SK-N-MC (cell line): Measurements from ENCODE around the gene LRBA.
A peak's percentile ranks its signal among the peaks of the same experiment; 100 is the strongest.

Experiments used
- DNase-seq: peaks from one replicate; pipeline ENCODE4 v3.0.0-alpha.2; 2011; ENCODE audit warnings: low read depth, low spot score
- H3K27ac ChIP-seq: fragments of 200-600 bp; sonication (generic); 2 replicates; pipeline ENCODE4 v1.5.1; 2016; ENCODE audit warnings: mixed run types
- H3K36me3 ChIP-seq: fragments of 200-600 bp; sonication (generic); 2 replicates; pipeline ENCODE4 v1.6.1; 2017; ENCODE audit warnings: antibody characterized with exemption, low read length, mixed read lengths; ENCODE audit not compliant: insufficient read depth
- H3K4me3 ChIP-seq: fragments of 200-600 bp; sonication (generic); 2 replicates; pipeline ENCODE4 v1.5.1; 2016
- H3K9ac ChIP-seq: fragments of 200-600 bp; sonication (generic); 2 replicates; pipeline ENCODE4 v1.8.0; 2017; ENCODE audit warnings: mixed run types, mixed read lengths; ENCODE audit not compliant: insufficient read length
- H3K9me3 ChIP-seq: fragments of 200-600 bp; sonication (generic); 2 replicates; pipeline ENCODE4 v1.6.1; 2017; ENCODE audit warnings: low read depth, mild to moderate bottlenecking, antibody characterized with exemption, low read length, moderate library complexity, mixed read lengths
- EZH2 ChIP-seq: fragments of 200-600 bp; sonication (generic); IDR thresholded peaks from one replicate; pipeline ENCODE4 v1.6.1; 2017; ENCODE audit warnings: antibody characterized with exemption
- FOXP2 ChIP-seq: optimal IDR thresholded peaks from 2 replicates; pipeline ENCODE3; 2011; ENCODE audit warnings: mild to moderate bottlenecking, moderate library complexity; ENCODE audit not compliant: insufficient read depth; ENCODE audit errors: extremely low read length, control extremely low read depth
- POLR2AphosphoS5 ChIP-seq: IDR thresholded peaks from 2 replicates; pipeline ENCODE4 v1.6.1; 2012; ENCODE audit warnings: mild to moderate bottlenecking, low read depth, low read length, borderline replicate concordance

The LRBA gene

GRCh38 chr4:150578745-150579501, 436.2 kb downstream of the LRBA start:
- Histone ChIP-seq H3K4me3 (no peak overlapping the region), H3K9ac (no peak overlapping the region), H3K9me3 (no peaks in the 10 kb centered on the region), H3K27ac (no peak overlapping the region), H3K36me3 (peaks cover 12% of the 10 kb centered on the region; the same call in 1 of the 2 replicates)
- DNase-seq, result no peak
- no peak for TF ChIP-seq POLR2AphosphoS5
- TF ChIP-seq FOXP2, result no peak

DNA sequence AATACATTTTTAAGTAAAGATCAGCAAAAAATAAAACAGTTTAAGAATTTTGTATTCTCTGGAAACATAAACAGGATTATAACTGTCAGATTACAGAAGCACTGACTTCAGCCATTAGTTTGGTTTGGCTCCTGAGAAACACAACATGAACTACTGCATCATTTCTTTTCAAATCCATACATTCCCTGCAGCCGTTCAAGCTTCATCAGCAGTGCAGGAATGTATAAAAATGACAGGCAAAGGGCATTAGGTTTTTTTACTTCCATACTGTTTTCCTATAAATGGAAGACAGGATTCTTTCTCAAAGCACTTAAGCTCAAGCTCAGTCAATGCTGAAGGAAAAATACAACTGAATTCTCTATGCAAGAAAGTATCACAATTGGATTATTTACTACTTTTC, 437.3 kb downstream of the LRBA start:
- no peaks in the 10 kb centered on the region for H3K9me3 ChIP-seq
- no peak for DNase-seq
- TF ChIP-seq EZH2 (no peak), FOXP2 (no peak), POLR2AphosphoS5 (no peak)
- H3K36me3 ChIP-seq, result peaks cover 2% of the 10 kb centered on the region; the same call in 1 of the 2 replicates
- no peak overlapping the region for H3K4me3 ChIP-seq
- no peak overlapping the region for H3K9ac ChIP-seq
- H3K27ac ChIP-seq, result no peak overlapping the region

- no peak for DNase-seq
- Histone ChIP-seq H3K27ac (no peak overlapping the region), H3K9me3 (no peaks in the 10 kb centered on the region), H3K36me3 (no peaks in the 10 kb centered on the region), H3K4me3 (no peak overlapping the region), H3K9ac (no peak overlapping the region)
- TF ChIP-seq FOXP2 (no peak), EZH2 (no peak), POLR2AphosphoS5 (no peak)
These were observed 440.4 kb downstream of the LRBA start for GRCh38 chr4:150574678-150575077.

DNA sequence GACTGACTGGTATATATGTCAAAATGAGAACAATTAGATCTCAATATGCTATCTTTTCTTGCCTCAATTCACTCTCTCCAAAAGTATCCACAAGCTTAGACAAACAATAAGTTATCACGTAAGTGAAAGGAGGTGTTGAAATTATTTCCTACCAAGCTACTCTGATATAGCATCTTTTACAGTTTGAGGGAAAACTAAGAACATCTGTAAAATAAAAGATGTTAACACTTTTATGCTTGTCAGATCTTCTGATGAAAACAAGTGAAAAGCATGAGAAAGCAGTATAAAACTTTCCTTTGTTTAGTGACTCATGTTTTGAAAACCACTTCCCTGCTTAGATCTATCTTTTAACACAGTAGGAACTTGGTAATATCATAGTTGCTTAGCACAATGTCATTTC, 441.6 kb downstream of the LRBA start:
- Histone ChIP-seq H3K9me3 (no peaks in the 10 kb centered on the region), H3K4me3 (no peak overlapping the region), H3K36me3 (no peaks in the 10 kb centered on the region), H3K27ac (no peak overlapping the region), H3K9ac (no peak overlapping the region)
- TF ChIP-seq EZH2 (no peak), FOXP2 (no peak), POLR2AphosphoS5 (no peak)
- DNase-seq, result no peak

DNA sequence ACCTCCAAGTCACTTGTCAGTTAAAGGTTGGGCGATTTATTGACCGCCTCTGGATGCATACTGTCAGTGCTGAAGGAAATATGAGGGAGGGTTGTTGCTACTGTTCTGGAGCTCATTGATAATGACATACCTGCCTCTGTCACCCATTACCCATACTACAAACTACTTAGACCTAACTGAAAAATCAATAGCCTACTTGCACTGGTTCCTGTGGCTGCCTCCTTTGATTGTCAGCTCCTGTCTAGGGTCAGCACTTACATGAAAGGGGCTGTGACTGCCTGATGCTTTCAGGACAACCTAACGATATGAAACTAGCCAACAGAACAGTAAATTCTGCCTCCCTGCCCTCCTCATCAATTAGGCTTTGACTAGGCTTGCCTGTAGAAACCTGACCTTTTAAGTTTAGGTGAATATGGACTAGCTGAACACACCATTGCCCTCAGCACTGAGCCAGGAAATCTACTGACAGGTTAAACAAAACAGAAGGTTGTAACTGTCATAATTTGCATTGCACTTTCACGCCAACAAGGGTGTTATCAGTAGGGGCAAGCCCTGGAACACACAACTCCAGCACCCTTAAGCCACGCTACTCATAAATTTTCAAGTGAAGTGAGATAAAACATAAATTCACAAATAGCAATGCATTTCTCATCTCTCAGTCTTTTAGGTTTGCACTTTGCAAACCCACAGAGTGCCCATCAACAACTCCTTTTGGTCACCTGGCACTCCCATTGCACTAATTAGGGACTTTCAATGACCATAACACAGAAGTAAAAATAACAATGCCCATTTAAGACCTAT, 442.2 kb downstream of the LRBA start:
- H3K4me3 ChIP-seq, result no peak overlapping the region
- H3K36me3 ChIP-seq, result no peaks in the 10 kb centered on the region
- H3K9me3 ChIP-seq, result no peaks in the 10 kb centered on the region
- H3K9ac ChIP-seq, result no peak overlapping the region
- DNase-seq, result no peak
- TF ChIP-seq FOXP2 (no peak), POLR2AphosphoS5 (no peak), EZH2 (no peak)
- no peak overlapping the region for H3K27ac ChIP-seq

GRCh38 chr4:150570862-150571261, 444.2 kb downstream of the LRBA start:
- Histone ChIP-seq H3K27ac (no peak overlapping the region), H3K4me3 (no peak overlapping the region), H3K36me3 (no peaks in the 10 kb centered on the region), H3K9me3 (no peaks in the 10 kb centered on the region), H3K9ac (no peak overlapping the region)
- TF ChIP-seq FOXP2, result no peak
- no peak for TF ChIP-seq POLR2AphosphoS5
- no peak for TF ChIP-seq EZH2
- DNase-seq, result no peak

- no peak overlapping the region for H3K4me3 ChIP-seq
- H3K9ac ChIP-seq, result no peak overlapping the region
- H3K27ac ChIP-seq, result no peak overlapping the region
- no peaks in the 10 kb centered on the region; the same call in 1 of the 2 replicates for H3K36me3 ChIP-seq
- no peak for DNase-seq
- no peaks in the 10 kb centered on the region for H3K9me3 ChIP-seq
- TF ChIP-seq POLR2AphosphoS5, result no peak
These were observed 445.0 kb downstream of the LRBA start for GRCh38 chr4:150569998-150570535.

GRCh38 chr4:150569384-150569987, 445.6 kb downstream of the LRBA start:
- no peaks in the 10 kb centered on the region; the same call in 1 of the 2 replicates for H3K36me3 ChIP-seq
- no peak for DNase-seq
- H3K4me3 ChIP-seq, result no peak overlapping the region
- H3K9ac ChIP-seq, result peak overlapping the region; percentile 9
- no peaks in the 10 kb centered on the region for H3K9me3 ChIP-seq
- no peak overlapping the region for H3K27ac ChIP-seq
- no peak for TF ChIP-seq EZH2
- no peak for TF ChIP-seq POLR2AphosphoS5
- no peak for TF ChIP-seq FOXP2
